Mesothelial cell of epicardium (in vitro differentiated cells): Measurements from ENCODE around the gene EML6. TPM values are rescaled to one million over a fixed set of nuclear protein-coding genes. Genes with fewer than 3 reads are reported as not detected.

ENCODE experiments used
- DNase-seq, 2 experiments: peaks; one replicate each; pipeline ENCODE4 v3.0.0; 2021; ENCODE audit warnings: low spot score in 2 of 2; ENCODE audit not compliant: unreplicated experiment in 2 of 2
- H3K27ac Mint-ChIP-seq: 2 replicates; pipeline ENCODE4 v1.8.0; 2021; ENCODE audit warnings: mixed read lengths
- H3K27me3 Mint-ChIP-seq: 2 replicates; pipeline ENCODE4 v1.8.0; 2021; ENCODE audit warnings: low read depth, mixed read lengths
- H3K36me3 Mint-ChIP-seq: 2 replicates; pipeline ENCODE4 v1.8.0; 2021; ENCODE audit warnings: mixed read lengths
- H3K4me1 Mint-ChIP-seq: 2 replicates; pipeline ENCODE4 v1.8.0; 2021; ENCODE audit warnings: mixed read lengths
- H3K4me3 Mint-ChIP-seq: 2 replicates; pipeline ENCODE4 v1.8.0; 2021; ENCODE audit warnings: mild to moderate bottlenecking, moderate library complexity, mixed read lengths
- H3K9me3 Mint-ChIP-seq: 2 replicates; pipeline ENCODE4 v1.8.0; 2021; ENCODE audit warnings: mixed read lengths
- total RNA-seq: library from RNA; stranded (reverse); gene quantifications from 3 replicates; pipeline ENCODE4 v1.2.1, GENCODE V29; 2021
- TF ChIP-seq, protein P1 (sequence below): fragments of 200-600 bp; sonication (generic); IDR thresholded peaks from one replicate; pipeline ENCODE4 v1.5.0; 2021; ENCODE audit warnings: antibody characterized with exemption; ENCODE audit not compliant: unreplicated experiment

EML6 gene
- total RNA-seq, 1 donor from 2014 or later, result 2.3 TPM

- Mint-ChIP-seq H3K4me3 (no peak overlapping the region), H3K4me1 (peaks cover 8% of the 10 kb centered on the region), H3K27ac (no peak overlapping the region), H3K27me3 (no peaks in the 10 kb centered on the region), H3K36me3 (no peaks in the 10 kb centered on the region), H3K9me3 (peaks cover 5% of the 10 kb centered on the region)
- DNase-seq, result no peak
- TF ChIP-seq, protein P1, sequence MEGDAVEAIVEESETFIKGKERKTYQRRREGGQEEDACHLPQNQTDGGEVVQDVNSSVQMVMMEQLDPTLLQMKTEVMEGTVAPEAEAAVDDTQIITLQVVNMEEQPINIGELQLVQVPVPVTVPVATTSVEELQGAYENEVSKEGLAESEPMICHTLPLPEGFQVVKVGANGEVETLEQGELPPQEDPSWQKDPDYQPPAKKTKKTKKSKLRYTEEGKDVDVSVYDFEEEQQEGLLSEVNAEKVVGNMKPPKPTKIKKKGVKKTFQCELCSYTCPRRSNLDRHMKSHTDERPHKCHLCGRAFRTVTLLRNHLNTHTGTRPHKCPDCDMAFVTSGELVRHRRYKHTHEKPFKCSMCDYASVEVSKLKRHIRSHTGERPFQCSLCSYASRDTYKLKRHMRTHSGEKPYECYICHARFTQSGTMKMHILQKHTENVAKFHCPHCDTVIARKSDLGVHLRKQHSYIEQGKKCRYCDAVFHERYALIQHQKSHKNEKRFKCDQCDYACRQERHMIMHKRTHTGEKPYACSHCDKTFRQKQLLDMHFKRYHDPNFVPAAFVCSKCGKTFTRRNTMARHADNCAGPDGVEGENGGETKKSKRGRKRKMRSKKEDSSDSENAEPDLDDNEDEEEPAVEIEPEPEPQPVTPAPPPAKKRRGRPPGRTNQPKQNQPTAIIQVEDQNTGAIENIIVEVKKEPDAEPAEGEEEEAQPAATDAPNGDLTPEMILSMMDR, result no peak
Observed at GRCh38 chr2:54678719-54679118, 44.7 kb upstream of the EML6 start.

- no peak overlapping the region for H3K4me3 Mint-ChIP-seq
- no peaks in the 10 kb centered on the region for H3K27me3 Mint-ChIP-seq
- no peaks in the 10 kb centered on the region for H3K36me3 Mint-ChIP-seq
- no peak for DNase-seq
- H3K9me3 Mint-ChIP-seq, result peaks cover 5% of the 10 kb centered on the region
- H3K27ac Mint-ChIP-seq, result no peak overlapping the region
- TF ChIP-seq, protein P1, result no peak
- peaks cover 2% of the 10 kb centered on the region for H3K4me1 Mint-ChIP-seq
Observed at GRCh38 chr2:54680397-54681041, 42.9 kb upstream of the EML6 start.

- Mint-ChIP-seq H3K4me1 (peaks cover 2% of the 10 kb centered on the region), H3K4me3 (no peak overlapping the region), H3K27me3 (no peaks in the 10 kb centered on the region), H3K27ac (no peak overlapping the region), H3K9me3 (peaks cover 5% of the 10 kb centered on the region), H3K36me3 (no peaks in the 10 kb centered on the region)
- no peak for DNase-seq
- TF ChIP-seq, protein P1, result no peak
Observed at GRCh38 chr2:54681416-54681815, 42.0 kb upstream of the EML6 start.

DNA sequence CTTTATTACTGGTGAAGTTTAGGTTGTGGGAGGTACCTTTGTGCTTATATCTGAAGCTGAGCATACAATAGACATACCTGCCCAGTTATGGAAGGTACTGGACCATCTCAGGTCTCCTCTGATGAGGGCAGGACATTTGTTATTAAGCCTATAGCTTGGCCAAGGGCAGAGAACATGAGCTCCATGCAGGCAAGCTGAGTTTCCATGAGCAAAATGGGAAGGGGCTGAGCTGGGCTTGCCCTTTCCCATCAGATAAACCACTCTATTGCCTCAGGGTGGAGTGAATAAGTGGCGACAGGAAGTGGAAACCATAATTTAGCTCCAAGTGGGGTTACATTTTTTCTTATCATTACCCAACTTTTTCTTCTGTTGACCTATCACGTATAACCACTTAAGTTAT, 39.9 kb upstream of the EML6 start:
- peaks cover 5% of the 10 kb centered on the region for H3K9me3 Mint-ChIP-seq
- no peaks in the 10 kb centered on the region for H3K27me3 Mint-ChIP-seq
- TF ChIP-seq, protein P1, result no peak
- H3K36me3 Mint-ChIP-seq, result no peaks in the 10 kb centered on the region
- no peak for DNase-seq
- no peak overlapping the region for H3K4me3 Mint-ChIP-seq
- no peak overlapping the region for H3K27ac Mint-ChIP-seq
- no peaks in the 10 kb centered on the region for H3K4me1 Mint-ChIP-seq

DNA sequence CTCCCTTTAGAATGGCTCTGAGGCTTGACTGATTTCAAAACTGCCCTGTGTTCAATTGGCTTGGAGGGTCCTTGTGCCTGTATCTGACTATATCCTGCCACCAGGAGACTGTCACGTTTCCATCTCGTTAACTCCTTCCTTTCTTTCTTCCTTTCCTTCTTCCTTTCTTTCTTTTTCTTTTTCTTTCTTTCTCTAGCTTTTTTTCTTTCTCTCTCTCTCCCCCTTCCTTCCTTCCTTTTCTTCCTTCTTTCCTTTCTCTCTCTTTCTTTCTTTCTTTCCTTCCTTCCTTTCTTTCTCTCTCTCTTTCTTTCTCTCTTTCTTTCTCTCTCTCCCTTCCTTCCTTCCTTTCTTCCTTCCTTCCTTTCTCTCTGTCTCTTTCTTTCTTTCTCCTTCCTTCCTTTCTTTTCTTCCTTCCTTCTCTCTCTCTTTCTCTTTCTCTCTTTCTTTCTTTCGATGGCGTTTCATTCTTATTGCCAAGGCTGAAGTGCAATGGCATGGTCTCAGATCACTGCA, 38.1 kb upstream of the EML6 start:
- TF ChIP-seq, protein P1, result no peak
- Mint-ChIP-seq H3K27me3 (no peaks in the 10 kb centered on the region), H3K4me1 (no peaks in the 10 kb centered on the region), H3K27ac (no peak overlapping the region), H3K36me3 (no peaks in the 10 kb centered on the region), H3K4me3 (no peak overlapping the region), H3K9me3 (peaks cover 5% of the 10 kb centered on the region)
- DNase-seq, result no peak
